Epithelial cell of esophagus (primary cell): ENCODE results near the gene CTR9.

ENCODE experiments used
- DNase-seq: peaks from one replicate; pipeline ENCODE4 v3.0.0; 2010; ENCODE audit warnings: low read depth
- H3K4me3 ChIP-seq: 2 replicates; pipeline ENCODE4 v1.5.1; 2011; ENCODE audit warnings: mild to moderate bottlenecking, low read length, control low read depth
- TF ChIP-seq, protein P1 (sequence below): IDR thresholded peaks from 2 replicates; pipeline ENCODE4 v1.5.1; 2011; ENCODE audit warnings: low read depth, mild to moderate bottlenecking, low read length, control low read depth, inconsistent platforms; ENCODE audit not compliant: insufficient read depth; ENCODE audit errors: missing control alignments

Gene CTR9

DNA sequence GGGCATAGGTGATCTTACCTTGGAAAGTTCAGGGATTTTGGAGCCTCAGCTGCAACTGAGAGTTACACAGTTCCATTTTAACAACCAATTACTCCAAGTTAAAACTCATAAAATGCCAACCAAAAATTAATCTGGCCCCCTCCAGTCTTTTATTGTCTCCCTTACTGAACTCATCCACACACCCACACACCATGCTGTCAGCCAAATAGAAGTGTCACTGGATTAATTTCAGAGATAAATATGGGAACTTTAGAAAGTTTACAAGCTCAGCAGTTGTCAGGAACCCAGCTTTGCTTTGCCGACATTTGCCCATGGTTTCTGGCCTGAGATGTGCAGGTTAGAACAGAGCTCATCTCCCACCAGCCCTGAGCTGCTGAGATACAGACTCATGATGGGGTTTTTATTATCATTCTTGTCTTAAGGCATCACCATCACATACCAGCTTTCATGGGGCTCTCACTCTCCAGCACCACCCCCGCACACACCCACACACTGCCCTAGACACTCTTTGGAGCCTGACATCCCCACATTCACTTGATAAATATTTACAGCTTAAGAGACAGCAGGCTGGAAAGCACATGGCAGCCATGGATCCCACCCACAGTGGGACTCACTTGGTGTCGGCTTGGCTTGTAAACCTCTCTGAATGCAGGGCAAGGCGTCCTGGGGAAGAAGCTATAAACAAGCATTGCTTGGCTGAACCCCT lies 23.7 kb upstream of the CTR9 start:
- no peak for DNase-seq

DNA sequence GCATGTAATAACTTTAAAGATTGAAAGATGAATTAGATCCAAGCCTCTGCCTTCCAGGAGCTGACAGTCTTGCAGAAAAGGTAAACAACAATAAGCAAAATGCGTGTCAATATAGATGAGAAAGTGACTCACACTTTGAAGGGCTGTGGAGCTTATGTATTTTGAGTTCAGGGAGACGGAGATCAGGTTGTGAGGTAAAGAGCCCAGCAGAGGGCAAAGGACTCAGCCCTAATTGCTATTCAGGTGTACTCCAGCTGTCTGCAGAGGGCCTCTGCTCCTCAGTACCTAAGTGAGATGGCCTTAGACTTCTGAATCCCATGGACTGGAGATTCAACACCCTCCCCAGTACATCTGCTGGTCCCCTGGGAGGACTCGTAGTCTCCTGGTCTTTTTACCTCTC lies 22.9 kb upstream of the CTR9 start:
- peak; percentile 4 for DNase-seq
- TF ChIP-seq, protein P1, sequence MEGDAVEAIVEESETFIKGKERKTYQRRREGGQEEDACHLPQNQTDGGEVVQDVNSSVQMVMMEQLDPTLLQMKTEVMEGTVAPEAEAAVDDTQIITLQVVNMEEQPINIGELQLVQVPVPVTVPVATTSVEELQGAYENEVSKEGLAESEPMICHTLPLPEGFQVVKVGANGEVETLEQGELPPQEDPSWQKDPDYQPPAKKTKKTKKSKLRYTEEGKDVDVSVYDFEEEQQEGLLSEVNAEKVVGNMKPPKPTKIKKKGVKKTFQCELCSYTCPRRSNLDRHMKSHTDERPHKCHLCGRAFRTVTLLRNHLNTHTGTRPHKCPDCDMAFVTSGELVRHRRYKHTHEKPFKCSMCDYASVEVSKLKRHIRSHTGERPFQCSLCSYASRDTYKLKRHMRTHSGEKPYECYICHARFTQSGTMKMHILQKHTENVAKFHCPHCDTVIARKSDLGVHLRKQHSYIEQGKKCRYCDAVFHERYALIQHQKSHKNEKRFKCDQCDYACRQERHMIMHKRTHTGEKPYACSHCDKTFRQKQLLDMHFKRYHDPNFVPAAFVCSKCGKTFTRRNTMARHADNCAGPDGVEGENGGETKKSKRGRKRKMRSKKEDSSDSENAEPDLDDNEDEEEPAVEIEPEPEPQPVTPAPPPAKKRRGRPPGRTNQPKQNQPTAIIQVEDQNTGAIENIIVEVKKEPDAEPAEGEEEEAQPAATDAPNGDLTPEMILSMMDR, result no peak
- no peak overlapping the region for H3K4me3 ChIP-seq

More for the DNA sequence above, 23.7 kb upstream of the CTR9 start:
- no peak overlapping the region for H3K4me3 ChIP-seq
- TF ChIP-seq, protein P1, result no peak

DNA sequence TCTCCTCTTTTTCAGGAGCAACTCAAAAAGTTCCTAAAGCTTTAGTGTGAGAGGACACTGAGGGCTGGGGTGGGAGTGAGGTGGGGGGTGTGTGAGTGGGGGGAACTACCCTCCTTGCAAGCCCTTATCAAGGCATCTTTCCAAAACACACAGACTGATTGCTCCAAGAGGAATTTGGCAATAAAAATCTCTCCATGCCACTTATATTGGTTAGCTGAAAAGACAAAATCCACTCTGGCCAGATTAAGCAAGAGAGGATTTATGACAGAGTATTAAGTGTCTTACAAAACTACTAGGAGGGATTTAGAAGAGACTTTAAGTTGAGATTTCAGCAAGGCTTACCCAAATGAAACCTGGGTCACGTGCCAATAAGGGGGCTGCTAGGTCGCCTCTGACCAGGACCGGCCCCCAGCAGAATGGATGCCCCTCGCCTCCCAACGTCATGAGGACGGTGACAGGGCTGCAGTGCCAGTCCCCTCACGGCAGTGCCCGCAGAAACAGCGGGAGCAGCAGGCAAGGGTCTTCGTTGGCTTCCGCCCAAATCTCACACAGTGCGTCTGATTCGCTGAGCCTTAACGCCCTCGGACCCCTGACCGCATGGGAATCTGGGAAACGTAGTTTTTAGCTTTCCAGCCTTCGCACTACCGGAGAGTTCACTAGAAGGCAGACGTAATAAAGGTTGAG lies 22.1 kb upstream of the CTR9 start:
- DNase-seq, result no peak
- TF ChIP-seq, protein P1, result no peak
- H3K4me3 ChIP-seq, result no peak overlapping the region

DNA sequence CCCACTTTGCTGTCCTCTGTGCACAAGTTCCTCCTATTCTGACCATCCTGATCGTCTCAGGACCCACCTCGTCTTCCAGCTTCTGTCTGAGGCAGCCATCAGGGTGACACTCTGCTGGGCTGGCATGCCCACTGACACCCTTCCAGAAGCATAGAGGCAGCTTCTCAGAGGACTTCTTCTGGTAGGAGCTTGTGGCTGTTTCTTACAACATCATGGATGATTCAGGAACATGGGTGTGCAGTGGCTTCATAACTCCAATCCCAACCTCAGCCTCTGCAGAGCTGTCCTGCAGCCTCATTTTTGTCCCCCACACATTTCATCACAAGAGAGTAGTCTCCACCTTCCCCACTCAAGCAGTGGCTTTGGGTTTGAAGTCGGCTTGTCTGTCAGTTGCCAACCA lies 20.9 kb upstream of the CTR9 start:
- peak; percentile 7 for DNase-seq
- TF ChIP-seq, protein P1, result no peak
- no peak overlapping the region for H3K4me3 ChIP-seq

DNA sequence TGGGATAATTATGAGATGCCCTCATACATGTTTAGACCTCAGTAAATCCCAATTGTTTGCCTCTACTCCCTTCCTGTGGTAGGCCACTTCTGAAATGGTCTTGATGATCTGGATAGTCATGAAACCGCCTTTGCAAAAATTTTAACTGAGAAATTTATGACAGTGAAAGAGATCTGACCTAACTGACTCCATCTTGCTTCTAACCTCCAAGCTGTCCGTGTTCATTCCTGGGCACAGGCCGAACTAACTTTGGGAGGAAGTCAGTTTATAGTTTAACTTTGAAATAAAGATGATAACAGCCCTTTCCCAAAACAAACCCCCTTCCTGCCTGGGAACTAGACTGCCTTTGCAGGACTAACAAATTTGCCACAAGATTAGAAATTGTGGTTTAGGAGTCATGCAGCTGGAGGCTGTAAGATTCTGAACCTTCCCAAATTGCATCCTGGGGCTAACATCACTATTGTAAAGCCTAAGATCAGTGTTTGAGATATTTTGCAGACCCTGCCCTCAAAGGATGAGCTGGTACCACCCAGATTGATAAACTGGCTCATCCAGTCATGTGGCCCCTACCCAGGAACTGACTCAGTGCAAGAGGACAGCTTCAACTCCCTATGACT lies 19.9 kb upstream of the CTR9 start:
- no peak for DNase-seq
- TF ChIP-seq, protein P1, result no peak
- no peak overlapping the region for H3K4me3 ChIP-seq

DNA sequence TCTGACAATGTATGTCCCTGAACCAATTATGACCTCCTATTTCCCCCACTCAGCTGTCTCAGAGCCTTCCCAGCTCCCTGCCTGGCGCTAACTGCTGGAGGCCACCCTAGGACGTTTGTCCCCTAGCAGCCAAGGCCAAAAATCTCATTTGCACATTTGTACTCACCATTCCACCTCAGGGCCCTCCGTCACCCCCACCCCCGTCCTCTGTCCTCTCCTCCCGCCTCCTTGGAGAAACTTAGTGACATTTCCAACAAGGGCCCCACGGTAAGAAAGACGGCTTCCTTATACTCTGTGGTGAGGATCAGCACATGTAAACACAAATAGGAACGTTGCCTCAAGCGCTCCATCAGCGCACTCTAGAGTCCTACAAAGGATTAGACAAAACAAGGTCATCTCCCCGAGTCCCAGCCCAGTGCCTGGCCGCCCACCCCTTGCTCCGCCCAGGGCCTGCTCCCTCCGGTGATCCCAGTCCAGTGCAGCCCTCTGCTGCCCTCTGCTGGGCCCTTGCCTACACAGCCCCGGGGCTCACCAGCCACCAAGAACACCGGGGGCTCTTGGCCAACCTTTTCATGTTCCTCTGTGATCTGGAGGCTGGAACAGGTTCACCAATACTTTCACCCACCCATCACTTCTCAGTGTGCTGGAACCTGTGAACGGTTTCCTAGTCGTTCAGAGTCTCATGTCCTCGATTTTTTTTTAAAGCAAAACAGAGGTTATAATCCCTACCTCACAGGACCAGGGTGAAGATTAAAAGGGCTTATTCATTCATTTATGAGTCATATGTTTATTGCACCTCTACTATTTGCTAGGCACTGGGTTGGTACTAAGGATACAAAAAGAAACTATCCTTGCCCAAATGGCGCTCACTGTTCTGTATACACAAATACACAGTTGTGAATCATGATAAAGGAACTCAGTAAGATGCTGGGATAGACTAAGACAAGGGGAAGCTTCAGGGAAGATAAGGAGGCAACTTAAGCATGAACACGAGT lies 15.3 kb upstream of the CTR9 start:
- peak overlapping the region; percentile 40 for H3K4me3 ChIP-seq
- peak; percentile 95 for DNase-seq
- TF ChIP-seq, protein P1, result peak; percentile 93
